Duodenal mucosa (tissue), 2 donors: ENCODE measurements around the gene CUX1.
"Not testable (repeated sequence)": the region's sequence is repeated elsewhere in the genome, so short reads cannot be mapped to it uniquely, and the experiment has no call there.

ENCODE experiments used
- H3K27ac ChIP-seq: one replicate; pipeline ENCODE4 v1.7.0; 2013; ENCODE audit warnings: low read depth, low read length
- H3K27me3 ChIP-seq, 2 donors: one replicate each; pipeline ENCODE4 v1.7.0; 2013; ENCODE audit warnings: low read length in 2 of 2, control low read depth in 1 of 2; ENCODE audit not compliant: insufficient read depth in 2 of 2, control insufficient read depth in 1 of 2
- H3K36me3 ChIP-seq, 2 donors: one replicate each; pipeline ENCODE4 v1.7.0; 2013; ENCODE audit warnings: low read length in 2 of 2, control low read depth in 1 of 2; ENCODE audit not compliant: insufficient read depth in 2 of 2, control insufficient read depth in 1 of 2
- H3K4me1 ChIP-seq, 2 donors: one replicate each; pipeline ENCODE4 v1.7.0; 2013; ENCODE audit warnings: low read length in 2 of 2, control low read depth in 1 of 2; ENCODE audit not compliant: insufficient read depth in 2 of 2, control insufficient read depth in 1 of 2
- H3K4me3 ChIP-seq, 2 donors: one replicate each; pipeline ENCODE4 v1.7.0; 2013; ENCODE audit warnings: low read length in 2 of 2, low read depth in 1 of 2
- H3K9ac ChIP-seq, 2 donors: one replicate each; pipeline ENCODE4 v1.7.0; 2013; ENCODE audit warnings: low read length in 2 of 2, low read depth in 1 of 2
- H3K9me3 ChIP-seq, 2 donors: one replicate each; pipeline ENCODE4 v1.7.0; 2013; ENCODE audit warnings: low read length in 2 of 2, control low read depth in 1 of 2; ENCODE audit not compliant: control insufficient read depth in 1 of 2

The CUX1 gene

DNA sequence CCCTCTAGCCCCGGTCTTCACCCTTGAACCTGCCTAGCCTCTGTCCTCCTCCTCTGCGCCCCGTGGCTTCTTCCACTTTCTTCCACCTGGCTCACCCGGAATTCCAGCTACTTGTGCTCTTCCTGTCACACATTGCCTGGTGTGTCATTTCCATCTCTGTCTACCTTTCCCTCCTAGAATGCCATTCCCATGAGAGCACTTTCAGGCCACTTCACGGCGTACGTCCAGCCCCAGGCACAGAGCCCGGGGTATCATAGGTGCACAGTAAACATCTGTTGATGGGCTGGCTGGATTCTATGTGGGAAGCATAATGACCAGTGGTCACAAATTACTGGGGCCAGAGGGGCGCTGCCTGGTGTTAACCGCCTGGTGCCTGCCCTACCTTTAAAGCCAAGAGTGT is 161.3 kb downstream of the CUX1 start:
- Histone ChIP-seq H3K27ac (no peak overlapping the region), H3K9ac (no peak overlapping the region), H3K9me3 (no peaks in the 10 kb centered on the region), H3K4me3 (no peak overlapping the region), H3K27me3 (no peaks in the 10 kb centered on the region), H3K36me3 (peaks cover 0 to 3% of the 10 kb centered on the region in 2 donors), H3K4me1 (no peaks in the 10 kb centered on the region)

DNA sequence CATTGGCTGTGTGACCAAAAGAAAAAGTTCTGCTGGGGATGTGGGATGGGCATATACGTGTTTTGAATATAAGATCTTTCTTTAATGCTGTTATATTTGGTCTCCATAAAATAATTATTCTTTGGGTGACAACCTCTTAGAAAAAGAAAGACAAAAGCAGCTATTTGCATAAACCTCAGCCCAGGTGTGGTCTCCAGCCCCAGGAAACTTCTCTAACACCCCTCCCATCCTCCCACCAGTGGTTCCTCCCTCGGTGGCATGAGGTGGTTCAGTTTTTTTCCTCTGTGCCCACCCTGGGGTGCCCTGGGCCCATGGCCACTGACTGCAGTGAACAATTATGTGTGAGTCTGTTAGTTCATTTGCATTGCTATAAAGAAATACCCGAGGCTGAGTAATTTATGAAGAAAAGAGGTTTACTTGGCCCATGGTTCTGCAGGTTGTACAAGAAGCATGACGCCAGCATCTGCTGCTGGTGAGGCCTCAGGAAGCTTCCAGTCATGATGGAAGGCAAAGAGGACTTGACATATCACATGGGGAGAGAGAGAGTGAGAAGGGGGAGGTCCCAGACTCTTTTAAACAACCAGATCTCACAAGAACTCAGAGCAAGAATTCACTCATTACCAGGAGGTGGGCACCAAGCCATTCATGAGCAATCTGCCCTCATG is 165.9 kb downstream of the CUX1 start:
- H3K9ac ChIP-seq, result no peak overlapping the region
- H3K4me3 ChIP-seq, result no peak overlapping the region
- peaks cover 0 to 7% of the 10 kb centered on the region in 2 donors for H3K36me3 ChIP-seq
- no peaks in the 10 kb centered on the region for H3K9me3 ChIP-seq
- no peaks in the 10 kb centered on the region for H3K27me3 ChIP-seq
- H3K27ac ChIP-seq, result no peak overlapping the region
- H3K4me1 ChIP-seq, result no peaks in the 10 kb centered on the region

DNA sequence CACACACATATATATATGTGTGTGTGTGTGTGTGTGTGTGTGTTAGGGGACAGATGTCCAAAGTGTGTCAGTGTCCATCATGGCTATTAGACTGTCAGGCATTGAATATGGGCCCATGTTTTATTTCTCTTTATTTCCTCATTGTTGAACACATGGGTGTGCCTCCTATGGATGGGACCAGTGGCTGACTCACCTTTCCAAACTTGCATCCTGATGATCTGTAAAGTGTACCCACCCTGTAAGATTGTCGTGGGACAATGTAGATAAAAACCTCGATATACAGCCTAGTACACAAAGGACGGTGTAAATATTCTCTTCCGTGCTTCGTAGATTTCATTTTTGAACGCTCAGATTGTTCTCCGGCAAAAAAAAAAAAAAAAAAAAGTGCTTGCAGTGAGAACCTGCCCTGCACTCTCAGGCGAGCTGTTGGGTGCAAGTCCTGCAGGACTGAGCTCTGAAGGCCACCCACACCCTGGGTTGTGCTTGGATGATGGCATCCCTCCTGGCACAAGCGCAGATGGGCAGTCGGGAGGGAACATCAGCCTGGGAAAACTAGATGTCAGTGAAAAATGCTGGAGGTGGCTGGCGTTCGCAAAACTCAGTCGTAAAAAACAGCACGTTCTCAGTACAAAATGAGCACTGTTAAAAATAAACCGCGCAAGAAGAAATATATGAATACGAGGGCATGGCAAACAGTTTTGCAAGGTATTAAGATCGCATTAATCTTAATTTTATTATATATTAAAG is 166.9 kb downstream of the CUX1 start:
- Histone ChIP-seq H3K27ac (no peak overlapping the region), H3K9ac (no peak overlapping the region), H3K36me3 (peaks cover 0 to 7% of the 10 kb centered on the region in 2 donors), H3K27me3 (no peaks in the 10 kb centered on the region), H3K4me3 (no peak overlapping the region), H3K4me1 (no peaks in the 10 kb centered on the region), H3K9me3 (no peaks in the 10 kb centered on the region)

DNA sequence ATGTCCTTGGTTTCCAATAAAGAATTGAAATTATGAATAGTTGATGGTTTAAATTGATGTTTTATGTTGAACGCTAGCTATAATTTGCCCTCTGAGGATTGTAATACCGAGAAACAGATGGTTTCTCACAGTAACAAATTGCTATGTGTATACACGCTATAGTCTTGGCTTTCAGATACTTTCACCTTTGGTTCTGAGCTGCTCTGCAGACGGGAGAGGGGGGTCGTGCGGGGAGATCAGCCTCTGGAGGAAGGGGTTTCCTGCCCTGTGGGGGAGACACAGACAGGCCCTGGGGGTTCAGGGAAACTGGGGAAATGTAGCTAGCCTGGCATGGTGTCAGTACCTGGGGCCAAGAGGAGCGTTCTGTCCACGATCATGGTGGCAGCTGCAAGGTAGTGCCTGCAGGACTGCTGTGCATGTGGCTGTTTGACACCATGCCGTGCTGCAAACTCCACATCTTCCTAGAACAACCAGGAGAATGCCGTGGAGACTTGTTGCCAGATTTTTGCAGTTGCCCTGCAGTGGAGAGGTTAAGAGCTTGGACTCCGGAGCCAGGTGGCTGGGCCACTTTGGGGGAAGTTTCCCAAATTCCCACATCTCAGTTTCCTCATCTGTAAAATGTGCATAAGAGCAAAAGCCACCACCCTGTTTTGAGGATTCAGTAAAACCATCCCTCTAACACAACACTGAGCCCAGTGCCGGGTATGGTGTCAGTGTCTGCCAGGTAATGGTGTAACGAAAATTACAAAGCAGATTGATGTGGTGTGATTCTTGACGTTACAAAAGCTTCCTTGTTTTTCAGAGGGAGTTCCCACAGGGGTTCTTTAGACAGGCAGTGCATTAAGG is 167.9 kb downstream of the CUX1 start:
- Histone ChIP-seq H3K27me3 (no peaks in the 10 kb centered on the region), H3K4me1 (no peaks in the 10 kb centered on the region), H3K9ac (no peak overlapping the region), H3K27ac (no peak overlapping the region), H3K36me3 (peaks cover 0 to 7% of the 10 kb centered on the region in 2 donors), H3K4me3 (no peak overlapping the region), H3K9me3 (no peaks in the 10 kb centered on the region)

DNA sequence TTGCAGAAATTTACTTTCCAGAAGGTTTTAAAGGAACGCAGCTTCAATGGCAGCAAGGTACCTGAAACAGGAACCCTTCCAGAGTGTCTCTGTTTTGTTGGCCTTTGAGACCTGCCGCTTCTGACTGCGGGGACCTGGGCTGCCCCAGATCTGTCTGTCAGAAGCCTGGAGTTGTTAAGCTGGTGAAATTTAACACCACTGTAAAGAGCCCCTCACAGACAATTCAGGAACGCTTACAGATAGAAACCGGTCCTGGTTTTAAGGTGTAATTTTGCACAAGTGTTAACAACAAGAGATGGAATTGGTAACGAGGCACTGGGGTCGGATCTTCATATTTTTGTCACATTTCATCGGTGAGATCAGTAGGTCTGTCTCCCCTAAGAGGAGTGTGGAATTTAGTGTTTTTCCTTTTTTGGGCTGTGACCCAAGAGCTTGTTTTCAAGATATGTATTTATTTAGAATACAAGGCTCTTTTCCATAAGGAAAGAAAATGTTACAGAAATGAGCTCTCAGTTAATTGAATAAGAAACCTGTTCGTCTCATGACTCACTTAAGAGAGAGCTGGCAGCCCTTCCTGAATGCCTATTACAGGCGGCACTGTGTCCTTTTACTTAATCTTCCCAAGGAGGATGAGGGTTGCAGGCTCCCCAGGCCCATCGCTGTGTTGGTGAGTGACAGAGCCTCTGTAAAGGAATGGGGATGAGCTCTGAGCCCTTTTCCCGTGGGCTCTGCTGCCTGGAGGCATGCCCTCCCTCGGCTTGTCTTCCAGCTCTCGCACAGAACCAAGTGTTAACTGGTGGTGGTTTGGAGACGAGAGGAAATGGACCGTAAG is 168.7 kb downstream of the CUX1 start:
- Histone ChIP-seq H3K27me3 (no peaks in the 10 kb centered on the region), H3K27ac (no peak overlapping the region)

DNA sequence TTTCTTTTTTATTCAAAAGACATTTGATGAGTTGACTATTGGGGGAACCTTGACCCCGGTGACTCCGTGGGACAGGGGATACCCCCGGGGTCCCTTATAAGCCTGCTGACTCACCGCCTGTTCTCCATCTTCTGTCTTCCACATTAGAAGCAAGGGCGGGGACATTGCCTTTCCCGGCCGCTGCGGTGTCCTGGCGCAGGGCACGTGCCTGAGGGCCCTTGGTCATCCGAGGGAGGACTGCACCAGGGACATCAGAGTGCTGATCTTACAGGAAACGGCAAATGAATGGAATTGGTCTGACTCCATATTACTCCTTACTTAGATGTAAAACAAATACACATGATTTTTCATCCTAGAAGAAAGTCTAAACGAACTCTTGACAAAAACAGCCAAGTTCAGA is 170.1 kb downstream of the CUX1 start:
- Histone ChIP-seq H3K27me3 (no peaks in the 10 kb centered on the region), H3K36me3 (peaks cover 0 to 3% of the 10 kb centered on the region in 2 donors), H3K27ac (no peak overlapping the region), H3K4me3 (no peak overlapping the region), H3K4me1 (peaks cover 0 to 2% of the 10 kb centered on the region in 2 donors), H3K9ac (no peak overlapping the region), H3K9me3 (no peaks in the 10 kb centered on the region)

More for the DNA sequence above, 168.7 kb downstream of the CUX1 start:
- no peak overlapping the region for H3K9ac ChIP-seq
- H3K4me3 ChIP-seq, result no peak overlapping the region
- no peaks in the 10 kb centered on the region for H3K9me3 ChIP-seq
- H3K36me3 ChIP-seq, result peaks cover 0 to 3% of the 10 kb centered on the region in 2 donors
- H3K4me1 ChIP-seq, result no peaks in the 10 kb centered on the region

DNA sequence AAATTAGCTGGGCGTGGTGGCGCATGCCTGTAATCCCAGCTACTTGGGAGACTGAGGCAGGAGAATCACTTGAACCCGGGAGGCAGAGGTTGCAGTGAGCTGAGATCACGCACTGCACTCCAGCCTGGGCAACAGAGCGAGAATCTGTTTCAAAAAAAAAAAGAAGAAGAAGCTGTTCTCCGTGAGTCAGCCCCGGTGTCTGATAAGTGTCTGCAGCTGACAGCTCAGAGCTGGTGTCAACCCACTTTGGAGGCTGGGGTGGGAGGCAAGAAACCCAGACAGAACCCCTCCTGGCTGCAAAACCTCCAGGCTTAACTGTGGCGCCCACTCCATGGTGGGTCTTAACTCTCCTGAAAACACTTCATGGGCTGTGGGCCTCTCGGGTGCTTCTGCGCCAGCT is 170.6 kb downstream of the CUX1 start:
- H3K4me1 ChIP-seq, H3K36me3 ChIP-seq, H3K27me3 ChIP-seq: not testable (repeated sequence)

DNA sequence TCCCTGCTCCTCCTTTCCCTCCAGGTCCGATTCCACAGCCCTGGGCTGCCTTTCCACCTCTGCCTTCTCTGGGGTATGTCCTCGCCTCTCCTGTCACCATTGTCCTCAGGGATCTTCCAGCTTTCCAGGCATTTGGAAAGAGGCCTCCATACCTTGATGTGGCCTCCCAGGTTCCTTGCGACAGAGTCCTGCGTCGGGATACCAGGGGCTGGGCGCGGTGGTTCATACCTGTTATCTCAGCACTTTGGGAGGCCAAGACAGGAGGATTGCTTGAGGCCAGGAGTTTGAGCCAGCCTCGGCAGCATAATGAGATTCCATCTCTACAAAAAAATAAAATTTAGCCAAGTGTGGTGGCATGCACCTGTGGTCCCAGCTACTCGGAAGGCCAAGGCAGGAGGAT is 171.1 kb downstream of the CUX1 start:
- H3K36me3 ChIP-seq, result peaks cover 0 to 3% of the 10 kb centered on the region in 2 donors
- H3K9me3 ChIP-seq, result no peaks in the 10 kb centered on the region
- no peak overlapping the region for H3K27ac ChIP-seq
- H3K4me1 ChIP-seq, result peaks cover 0 to 2% of the 10 kb centered on the region in 2 donors
- H3K9ac ChIP-seq, result no peak overlapping the region
- no peaks in the 10 kb centered on the region for H3K27me3 ChIP-seq
- no peak overlapping the region for H3K4me3 ChIP-seq

More for the DNA sequence above, 170.6 kb downstream of the CUX1 start:
- H3K4me3 ChIP-seq, H3K9ac ChIP-seq, H3K27ac ChIP-seq, H3K9me3 ChIP-seq: not testable (repeated sequence)

DNA sequence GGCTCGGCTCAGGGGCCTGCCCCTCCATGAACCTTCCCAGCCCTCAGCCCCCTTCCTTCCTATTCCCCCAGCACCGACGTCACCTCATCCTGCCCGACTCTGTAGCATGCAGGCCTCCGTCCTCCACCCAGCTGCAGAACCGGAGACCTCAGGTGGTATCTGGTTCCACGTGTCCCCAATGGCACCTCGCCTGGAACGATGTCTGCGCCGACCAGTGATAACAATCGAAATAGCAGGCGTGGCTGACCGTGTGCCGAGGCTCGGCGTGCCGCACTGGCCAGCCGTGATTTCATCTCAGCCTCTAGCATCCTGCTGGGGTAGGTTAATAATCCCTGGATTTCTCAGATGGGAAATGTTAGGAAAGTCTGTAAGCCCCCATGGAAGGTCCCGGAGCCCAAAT is 171.7 kb downstream of the CUX1 start:
- Histone ChIP-seq H3K9me3 (no peaks in the 10 kb centered on the region), H3K4me1 (peaks cover 0 to 2% of the 10 kb centered on the region in 2 donors), H3K36me3 (peaks cover 0 to 3% of the 10 kb centered on the region in 2 donors), H3K27me3 (no peaks in the 10 kb centered on the region), H3K27ac (no peak overlapping the region), H3K9ac (no peak overlapping the region), H3K4me3 (no peak overlapping the region)
